H1 (cell line): ENCODE results near the gene ATP9B. TPM values are rescaled to one million over a fixed set of nuclear protein-coding genes. Genes with fewer than 3 reads are reported as not detected.

ENCODE experiments used
- CTCF ChIA-PET: fragments of 300-600 bp; sonication (Branson Sonifier 250); formaldehyde crosslinking; loops from one replicate; lab custom pipeline; 2021; ENCODE audit not compliant: partially characterized antibody; lab: Charles Lee
- POLR2A ChIA-PET: fragments of 300-600 bp; sonication (Branson Sonifier 250); formaldehyde crosslinking; loops from one replicate; lab custom pipeline; 2021; ENCODE audit warnings: inconsistent platforms; ENCODE audit not compliant: partially characterized antibody; lab: Charles Lee
- DNase-seq, 2 experiments: peaks; one replicate each; pipeline versions ENCODE4 v3.0.0 to v3.0.0-alpha.2; 2010 to 2022; ENCODE audit warnings: low spot score in 2 of 2, low read depth in 1 of 2, mixed read lengths in 1 of 2
- FAIRE-seq: peaks from 2 replicates; lab custom pipeline; 2011; peaks lifted over from hg19 to GRCh38; lab: Jason Lieb, UNC
- H2AFZ ChIP-seq: 2 replicates; pipeline ENCODE4 v1.8.1; 2012; ENCODE audit warnings: low read length, inconsistent platforms
- H2AK5ac ChIP-seq: 2 replicates; pipeline ENCODE4 v1.6.1; 2013; ENCODE audit warnings: low read depth, low read length
- H2BK120ac ChIP-seq: replicated peaks from 2 replicates; pipeline ENCODE3; 2013; ENCODE audit warnings: low read depth, low read length, inconsistent platforms
- H2BK12ac ChIP-seq: 2 replicates; pipeline ENCODE4 v1.6.1; 2013; ENCODE audit warnings: low read depth, low read length
- H2BK15ac ChIP-seq: 2 replicates; pipeline ENCODE4 v1.6.1; 2013; ENCODE audit warnings: low read length
- H2BK20ac ChIP-seq: 2 replicates; pipeline ENCODE4 v1.6.1; 2013; ENCODE audit warnings: low read length
- H2BK5ac ChIP-seq: 2 replicates; pipeline ENCODE4 v1.6.1; 2013; ENCODE audit warnings: low read depth, low read length
- H3K14ac ChIP-seq: 2 replicates; pipeline ENCODE4 v1.6.1; 2013; ENCODE audit warnings: inconsistent platforms; ENCODE audit not compliant: insufficient read length
- H3K18ac ChIP-seq: 2 replicates; pipeline ENCODE4 v1.6.1; 2013; ENCODE audit warnings: low read length; ENCODE audit errors: extremely low read depth
- H3K23ac ChIP-seq: 2 replicates; pipeline ENCODE4 v1.6.1; 2013; ENCODE audit warnings: inconsistent platforms; ENCODE audit not compliant: insufficient read length
- H3K23me2 ChIP-seq: 2 replicates; pipeline ENCODE4 v1.6.1; 2013; ENCODE audit warnings: low read depth, low read length
- H3K27ac ChIP-seq: 2 replicates; pipeline ENCODE4 v1.6.1; 2011; ENCODE audit warnings: low read depth, low read length, inconsistent platforms
- H3K27me3 ChIP-seq, 4 experiments: replicated peaks in 1 of 4; 1 replicate in 1 of 4; 2 replicates in 3 of 4; pipeline versions ENCODE4 v1.6.1 to v1.8.1; 2011 to 2013; ENCODE audit warnings: low read length in 3 of 4, mild to moderate bottlenecking in 3 of 4, inconsistent platforms in 2 of 4, mixed read lengths in 2 of 4, moderate library complexity in 1 of 4; ENCODE audit not compliant: control insufficient read depth in 3 of 4, insufficient read depth in 3 of 4; ENCODE audit errors: extremely low read depth in 1 of 4
- H3K36me3 ChIP-seq, 4 experiments: 2 replicates each; pipeline versions ENCODE4 v1.6.1 to v1.8.1; 2011 to 2013; ENCODE audit warnings: mild to moderate bottlenecking in 4 of 4, low read length in 3 of 4, moderate library complexity in 2 of 4, control low read depth in 1 of 4, inconsistent platforms in 1 of 4; ENCODE audit not compliant: insufficient read depth in 4 of 4, control insufficient read depth in 2 of 4
- H3K4ac ChIP-seq: replicated peaks from 2 replicates; pipeline ENCODE3; 2013; ENCODE audit warnings: low read length, low read depth, mixed read lengths, inconsistent platforms; ENCODE audit not compliant: insufficient read length
- H3K4me1 ChIP-seq, 4 experiments: replicated peaks in 1 of 4; 1 replicate in 1 of 4; 2 replicates in 3 of 4; pipeline versions ENCODE4 v1.6.1 to v1.8.1; 2011 to 2013; ENCODE audit warnings: low read length in 3 of 4, inconsistent platforms in 2 of 4, mixed read lengths in 1 of 4; ENCODE audit not compliant: insufficient read depth in 4 of 4, control insufficient read depth in 3 of 4
- H3K4me2 ChIP-seq, 2 experiments: 2 replicates each; pipeline versions ENCODE4 v1.6.1 to v1.8.1; 2011 to 2013; ENCODE audit warnings: low read depth in 2 of 2, low read length in 2 of 2, control low read depth in 1 of 2, inconsistent platforms in 1 of 2, mild to moderate bottlenecking in 1 of 2; ENCODE audit not compliant: insufficient read depth in 1 of 2
- H3K4me3 ChIP-seq, 4 experiments: fragments of 200-600, 300-600 bp in 1 of 4; sonication (generic), shearing (Covaris generic), sonication (Bioruptor Twin) in 1 of 4; 2 replicates each; pipeline versions ENCODE4 v1.5.1 to v1.8.1; 2011 to 2016; ENCODE audit warnings: low read length in 4 of 4, low read depth in 3 of 4, control low read depth in 2 of 4, inconsistent platforms in 2 of 4, mild to moderate bottlenecking in 2 of 4, mixed read lengths in 1 of 4, moderate library complexity in 1 of 4; ENCODE audit not compliant: insufficient read depth in 2 of 4; ENCODE audit errors: extremely low read depth in 1 of 4
- H3K56ac ChIP-seq: replicated peaks from 2 replicates; pipeline ENCODE3; 2013; ENCODE audit warnings: low read depth, mild to moderate bottlenecking, mixed read lengths, low read length, inconsistent platforms; ENCODE audit not compliant: insufficient read length
- H3K79me1 ChIP-seq: 2 replicates; pipeline ENCODE4 v1.6.1; 2013; ENCODE audit warnings: low read depth, low read length, control low read depth
- H3K79me2 ChIP-seq, 2 experiments: 2 replicates each; pipeline versions ENCODE4 v1.6.1 to v1.8.1; 2012 to 2013; ENCODE audit warnings: low read length in 2 of 2, mild to moderate bottlenecking in 2 of 2, inconsistent platforms in 1 of 2; ENCODE audit not compliant: insufficient read depth in 2 of 2, control insufficient read depth in 1 of 2
- H3K9ac ChIP-seq, 4 experiments: replicated peaks in 1 of 4; 1 replicate in 1 of 4; 2 replicates in 3 of 4; pipeline versions ENCODE4 v1.6.1 to v1.8.1; 2011 to 2013; ENCODE audit warnings: low read depth in 3 of 4, low read length in 3 of 4, control low read depth in 2 of 4, mild to moderate bottlenecking in 2 of 4, moderate library complexity in 2 of 4, inconsistent platforms in 1 of 4; ENCODE audit errors: extremely low read depth in 1 of 4
- H3K9me3 ChIP-seq, 2 experiments: 2 replicates each; pipeline versions ENCODE4 v1.6.1 to v1.8.1; 2012 to 2013; ENCODE audit warnings: mild to moderate bottlenecking in 2 of 2, moderate library complexity in 2 of 2, control low read depth in 1 of 2, inconsistent platforms in 1 of 2, low read depth in 1 of 2, low read length in 1 of 2, mixed read lengths in 1 of 2; ENCODE audit not compliant: insufficient read depth in 2 of 2
- H4K20me1 ChIP-seq, 2 experiments: replicated peaks in 1 of 2; 2 replicates each; pipeline versions ENCODE3 to v1.8.1; 2011 to 2013; ENCODE audit warnings: inconsistent platforms in 2 of 2, low read length in 2 of 2, mild to moderate bottlenecking in 1 of 2; ENCODE audit not compliant: insufficient read depth in 2 of 2, control insufficient read depth in 1 of 2
- H4K5ac ChIP-seq: 2 replicates; pipeline ENCODE4 v1.6.1; 2013; ENCODE audit warnings: low read length, low read depth, mixed read lengths, inconsistent platforms; ENCODE audit not compliant: insufficient read length
- H4K8ac ChIP-seq: 2 replicates; pipeline ENCODE4 v1.8.0; 2013; ENCODE audit warnings: mild to moderate bottlenecking, moderate library complexity, low read length, inconsistent platforms; ENCODE audit not compliant: insufficient read depth; ENCODE audit errors: extremely low read depth
- H4K91ac ChIP-seq: replicated peaks from 2 replicates; pipeline ENCODE3; 2013; ENCODE audit warnings: low read length, mixed read lengths, inconsistent platforms; ENCODE audit not compliant: insufficient read length
- CBX5 ChIP-seq: fragments of 300-800, 300-1000 bp; sonication (generic); IDR thresholded peaks from 2 replicates; pipeline ENCODE4 v1.7.1; 2016; ENCODE audit warnings: antibody characterized with exemption, low read length, low read depth
- CTBP2 ChIP-seq: IDR thresholded peaks from 2 replicates; pipeline ENCODE4 v1.7.0; 2011; ENCODE audit warnings: borderline replicate concordance, mild to moderate bottlenecking, moderate library complexity, mixed read lengths, low read length; ENCODE audit not compliant: insufficient read depth, insufficient read length
- FOSL1 ChIP-seq: IDR thresholded peaks from 2 replicates; pipeline ENCODE4 v1.6.1; 2011; ENCODE audit warnings: mild to moderate bottlenecking, low read depth, low read length, moderate library complexity; ENCODE audit not compliant: insufficient read depth
- HDAC2 ChIP-seq, 2 experiments: fragments of 300-600 bp in 1 of 2; sonication (generic) in 1 of 2; IDR thresholded peaks; 2 replicates each; pipeline ENCODE4 v1.6.1; 2011 to 2012; ENCODE audit warnings: low read depth in 2 of 2, low read length in 2 of 2, mild to moderate bottlenecking in 2 of 2, moderate library complexity in 2 of 2, borderline replicate concordance in 1 of 2, inconsistent platforms in 1 of 2
- NANOG ChIP-seq: IDR thresholded peaks from 2 replicates; pipeline ENCODE4 v1.6.1; 2011; ENCODE audit warnings: low read length, low read depth, mild to moderate bottlenecking, inconsistent platforms; ENCODE audit not compliant: insufficient read depth, poor library complexity, severe bottlenecking
- POU5F1 ChIP-seq: IDR thresholded peaks from 2 replicates; pipeline ENCODE4 v1.6.1; 2011; ENCODE audit warnings: low read depth, mild to moderate bottlenecking, low read length, moderate library complexity
- SP2 ChIP-seq: IDR thresholded peaks from 2 replicates; pipeline ENCODE4 v1.6.1; 2012; ENCODE audit warnings: mild to moderate bottlenecking, low read length, inconsistent platforms
- YY1 ChIP-seq: IDR thresholded peaks from 2 replicates; pipeline ENCODE4 v1.6.1; 2011; ENCODE audit warnings: low read depth, mild to moderate bottlenecking, low read length
- WGBS, 2 experiments: shearing (Covaris generic) in 1 of 2; methylation state at CpG; one replicate each; pipeline versions ENCODE4 v1.1.6 to v1.1.7; 2013 to 2015; ENCODE audit warnings: low lambda C conversion rate in 2 of 2, mixed read lengths in 2 of 2, inconsistent platforms in 1 of 2, low coverage in 1 of 2, missing lambda C conversion rate in 1 of 2; ENCODE audit not compliant: insufficient replicate concordance in 2 of 2, insufficient coverage in 1 of 2, insufficient read length in 1 of 2; ENCODE audit errors: extremely low coverage in 1 of 2, missing lambda C conversion rate in 1 of 2; 5-methylcytosine and 5-hydroxymethylcytosine counted together
- polyA plus RNA-seq, 7 experiments: library from polyadenylated mRNA; depleted of rRNA in 3 of 7; stranded (reverse) in 5 of 7; unstranded in 2 of 7; fragments of >200 nt in 5 of 7; fragments of 200-250 nt in 2 of 7; gene quantifications; 1 replicate in 5 of 7; 2 replicates in 1 of 7; 4 replicates in 1 of 7; pipeline versions ENCODE4 v1.2.1 to v1.2.3, GENCODE V29; 2011 to 2013; ENCODE audit warnings: missing spikeins in 2 of 7, mixed read lengths in 2 of 7
- total RNA-seq: library from RNA; stranded (reverse); fragmentation: NEBNext Ultra II Directional; extraction: Animal tissue kit (Norgen Biotek cat#: 25700); gene quantifications from 2 replicates; pipeline ENCODE4 v1.2.1, GENCODE V29; 2021

Gene ATP9B
- total and polyA plus RNA-seq, 2 of the 8 experiments (the other 6 are each of a cell fraction or from before 2014, with no cell fraction given), result 15.1 to 21.7 TPM

DNA sequence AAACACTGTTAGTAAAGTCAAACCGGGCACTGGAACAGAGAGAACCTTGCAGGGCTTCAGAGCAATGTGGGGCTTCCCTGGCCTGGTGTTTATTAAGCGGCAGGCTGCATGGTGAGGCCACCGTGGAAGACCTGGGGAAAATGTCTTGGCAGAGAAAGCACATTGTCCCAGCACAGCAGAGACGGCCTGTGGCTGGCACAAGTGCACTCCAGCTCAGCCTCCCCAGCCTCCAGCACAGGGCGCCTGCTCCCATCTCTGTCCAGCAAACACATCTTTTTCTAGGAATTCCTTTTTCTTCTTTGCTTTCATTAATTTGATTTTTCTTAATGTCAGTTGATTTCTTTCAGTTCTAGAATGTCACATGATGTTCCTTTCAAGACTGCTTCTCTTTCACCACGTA is 188.3 kb downstream of the ATP9B start:
- Histone ChIP-seq H4K5ac (no peak overlapping the region), H3K9ac (no peak overlapping the region), H2BK120ac (no peak overlapping the region), H2BK15ac (no peak overlapping the region), H3K14ac (no peak overlapping the region), H2BK5ac (no peak overlapping the region), H3K36me3 (no peaks in the 10 kb centered on the region; a peak in 1 of 8 replicates), H3K23me2 (no peaks in the 10 kb centered on the region), H3K79me2 (no peaks in the 10 kb centered on the region), H4K20me1 (peaks cover 0 to 2% of the 10 kb centered on the region in 2 experiments), H3K4me3 (no peak overlapping the region), H3K23ac (no peak overlapping the region), H3K4me2 (no peak overlapping the region), H2BK12ac (no peak overlapping the region), H2AK5ac (no peak overlapping the region), H3K56ac (no peak overlapping the region), H3K4me1 (no peaks in the 10 kb centered on the region), H3K18ac (no peak overlapping the region), H3K4ac (no peak overlapping the region), H4K91ac (no peak overlapping the region), H2AFZ (no peak overlapping the region), H3K9me3 (no peaks in the 10 kb centered on the region), H2BK20ac (no peak overlapping the region), H3K27me3 (no peaks in the 10 kb centered on the region), H3K27ac (no peak overlapping the region), H4K8ac (no peak overlapping the region; the same call in 1 of the 2 replicates), H3K79me1 (no peaks in the 10 kb centered on the region)
- 78% methylated on average over 6 of the region's 6 CpGs; no CpG with 5 or more reads in 1 of the 2 experiments for WGBS, 2 experiments
- TF ChIP-seq NANOG, result no peak
- no peak for TF ChIP-seq YY1
- TF ChIP-seq HDAC2 (IDR thresholded peaks at IDR 0.05; ENCODE audit: borderline replicate concordance in 1 of 2, low read depth in 2 of 2, low read length in 2 of 2), result no peak
- TF ChIP-seq FOSL1, result no peak
- no peak for TF ChIP-seq CBX5
- TF ChIP-seq CTBP2, result no peak
- no peak for TF ChIP-seq POU5F1
- TF ChIP-seq SP2, result no peak
- POLR2A ChIA-PET, result no interaction called here
- CTCF ChIA-PET, result interaction anchor here (0.6 to 1.3 kb wide), 3 partner anchors 80 to 270 kb away, joined by 3 read pairs; no protein-coding TSS in a partner anchor
- FAIRE-seq (no peak), DNase-seq (no peak)
